ENCODE measurements around the gene CCSER1.

DNA sequence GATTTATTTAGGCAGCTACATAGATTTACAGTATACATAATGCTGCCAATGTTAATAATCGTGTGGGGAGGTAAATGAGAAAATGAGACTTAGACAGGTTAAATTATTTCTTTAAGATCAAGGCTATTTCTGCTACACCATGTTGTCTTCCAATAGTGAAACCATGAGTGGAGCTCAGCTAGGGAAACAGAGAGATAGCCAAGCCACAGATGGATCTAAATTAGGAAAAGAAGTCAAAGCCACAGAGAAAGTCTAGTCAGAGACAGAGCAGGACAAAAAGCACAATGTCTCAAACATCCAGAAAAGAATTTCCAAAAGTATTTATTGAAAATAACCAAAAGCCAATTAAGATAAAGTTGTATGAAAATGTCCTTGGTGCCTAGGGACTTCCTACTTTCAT, 1309.4 kb downstream of the CCSER1 start:
- no peak for TF ChIP-seq POLR2A (IDR thresholded peaks at IDR 0.05; ENCODE audit: low read depth, low read length)
- TF ChIP-seq TAF1 (IDR thresholded peaks at IDR 0.05; ENCODE audit: borderline replicate concordance, low read depth, low read length) = no peak
